HepG2 (cell line): ENCODE results near the gene MORN5. TPM values are rescaled to one million over a fixed set of nuclear protein-coding genes. Genes with fewer than 3 reads are reported as not detected.
A peak's percentile ranks its signal among the peaks of the same experiment; 100 is the strongest.

Source experiments
- ATAC-seq: fragments of 200-7000 bp; cut with Tn5 transposase; 3 replicates; pipeline ENCODE4 v1.9.1; 2020; ENCODE audit warnings: mild to moderate bottlenecking, moderate library complexity
- BruUV-seq: library from RNA; stranded (reverse); fragments of 400-500 nt; replicated peaks from 2 replicates; lab custom pipeline; 2021; lab: Mats Ljungman, UMichigan
- CTCF ChIA-PET: fragments of 300-600 bp; formaldehyde crosslinking; extraction: SDS; loops from one replicate; lab custom pipeline; 2021; ENCODE audit warnings: low total read pairs, inconsistent platforms, low intra/inter-chr PET ratio; lab: Yijun Ruan, JAX
- POLR2A ChIA-PET: fragments of 350-600 bp; sonication (Branson Sonifier 250); formaldehyde crosslinking; loops from one replicate; lab custom pipeline; 2020; ENCODE audit warnings: antibody characterized with exemption, inconsistent platforms; lab: Yijun Ruan, JAX
- DNase-seq: peaks from one replicate; pipeline ENCODE4 v3.0.0-alpha.2; 2015; ENCODE audit warnings: low spot score
- FAIRE-seq: peaks from 3 replicates; lab custom pipeline; 2011; peaks lifted over from hg19 to GRCh38; lab: Jason Lieb, UNC
- H2AFZ ChIP-seq: one replicate; pipeline ENCODE4 v1.6.1; 2011; ENCODE audit warnings: low read length, inconsistent platforms
- H3K27ac ChIP-seq: fragments of 300-600 bp; 3 replicates; pipeline ENCODE4 v1.8.0; 2011; ENCODE audit warnings: mixed run types, mild to moderate bottlenecking, mixed read lengths, low read length, inconsistent platforms; ENCODE audit not compliant: insufficient read depth; ENCODE audit errors: extremely low read length
- H3K27me3 ChIP-seq, 2 experiments: fragments of 200-600 bp in 1 of 2; 2 replicates in 1 of 2; 3 replicates in 1 of 2; pipeline versions ENCODE4 v1.6.0 to v1.8.0; 2011; ENCODE audit warnings: low read length in 2 of 2, mild to moderate bottlenecking in 2 of 2, moderate library complexity in 2 of 2, inconsistent platforms in 1 of 2; ENCODE audit not compliant: insufficient read depth in 2 of 2, control insufficient read depth in 1 of 2
- H3K36me3 ChIP-seq, 2 experiments: fragments of 200-600 bp in 1 of 2; replicated peaks in 1 of 2; 2 replicates in 1 of 2; 3 replicates in 1 of 2; pipeline versions ENCODE4 v1.5.1 to v1.8.0; 2011; ENCODE audit warnings: low read length in 2 of 2, inconsistent platforms in 1 of 2; ENCODE audit not compliant: insufficient read depth in 2 of 2, control insufficient read depth in 1 of 2
- H3K4me1 ChIP-seq: 2 replicates; pipeline ENCODE4 v1.5.1; 2012; ENCODE audit warnings: low read length, inconsistent platforms; ENCODE audit not compliant: insufficient read depth
- H3K4me2 ChIP-seq: 2 replicates; pipeline ENCODE4 v1.6.0; 2011; ENCODE audit warnings: low read depth, low read length, inconsistent platforms
- H3K4me3 ChIP-seq, 3 experiments: fragments of 200-600 bp in 1 of 3; sonication (generic), shearing (Covaris generic) in 1 of 3; replicated peaks in 1 of 3; 2 replicates each; pipeline ENCODE4 v1.5.1; 2011 to 2016; ENCODE audit warnings: low read length in 3 of 3, inconsistent platforms in 2 of 3, low read depth in 2 of 3, mild to moderate bottlenecking in 2 of 3, control low read depth in 1 of 3, mixed read lengths in 1 of 3; ENCODE audit not compliant: insufficient read depth in 1 of 3
- H3K79me2 ChIP-seq: one replicate; pipeline ENCODE4 v1.6.1; 2011; ENCODE audit warnings: low read length, inconsistent platforms; ENCODE audit not compliant: insufficient read depth
- H3K9ac ChIP-seq: 2 replicates; pipeline ENCODE4 v1.6.0; 2011; ENCODE audit warnings: mild to moderate bottlenecking, low read depth, low read length, inconsistent platforms; ENCODE audit not compliant: insufficient read depth
- H3K9me3 ChIP-seq: 2 replicates; pipeline ENCODE4 v1.5.1; 2012; ENCODE audit warnings: mild to moderate bottlenecking, low read length
- H4K20me1 ChIP-seq: 2 replicates; pipeline ENCODE4 v1.6.0; 2011; ENCODE audit warnings: inconsistent platforms, mild to moderate bottlenecking, low read length, moderate library complexity; ENCODE audit not compliant: insufficient read depth
- BRF2 ChIP-seq: sonication (generic); formaldehyde crosslinking; IDR thresholded peaks from 2 replicates; pipeline ENCODE4 v1.8.1; 2022; ENCODE audit warnings: mild to moderate bottlenecking, missing genetic modification reagents
- IKZF5 ChIP-seq: IDR thresholded peaks from 2 replicates; pipeline ENCODE4 v1.6.1; 2018; ENCODE audit warnings: missing genetic modification reagents, mild to moderate bottlenecking, missing compliant biosample characterization
- JDP2 ChIP-seq: sonication (generic); formaldehyde crosslinking; IDR thresholded peaks from 2 replicates; pipeline ENCODE4 v1.8.1; 2022; ENCODE audit warnings: missing genetic modification reagents, borderline replicate concordance
- LCORL ChIP-seq, 2 experiments: fragments of 450-650 bp in 1 of 2; sonication (generic) in 1 of 2; formaldehyde crosslinking in 1 of 2; IDR thresholded peaks; 2 replicates each; pipeline versions ENCODE4 v1.5.0 to v1.6.1; 2017 to 2020; ENCODE audit warnings: antibody characterized with exemption in 1 of 2, missing genetic modification reagents in 1 of 2
- MAX ChIP-seq: IDR thresholded peaks from 2 replicates; pipeline ENCODE4 v1.6.1; 2012; ENCODE audit warnings: inconsistent platforms
- NONO ChIP-seq, 2 experiments: fragments of 450-650 bp in 1 of 2; sonication (generic) in 1 of 2; formaldehyde crosslinking in 1 of 2; IDR thresholded peaks in 1 of 2; conservative IDR thresholded peaks in 1 of 2; 2 replicates each; pipeline versions ENCODE4 v1.6.1 to v1.8.0; 2017 to 2022; ENCODE audit warnings: mild to moderate bottlenecking in 1 of 2, missing genetic modification reagents in 1 of 2, moderate library complexity in 1 of 2
- PHF21A ChIP-seq: sonication (generic); formaldehyde crosslinking; IDR thresholded peaks from 2 replicates; pipeline ENCODE4 v1.5.0; 2020; ENCODE audit warnings: mild to moderate bottlenecking, missing genetic modification reagents
- PPARG ChIP-seq: conservative IDR thresholded peaks from 2 replicates; pipeline ENCODE4 v1.6.1; 2016; ENCODE audit warnings: missing biosample characterization, missing genetic modification reagents
- RAD21 ChIP-seq: fragments of 450-650 bp; formaldehyde crosslinking; IDR thresholded peaks from 2 replicates; pipeline ENCODE4 v1.5.0; 2020; ENCODE audit warnings: mild to moderate bottlenecking
- ZNF547 ChIP-seq: sonication (generic); formaldehyde crosslinking; IDR thresholded peaks from 2 replicates; pipeline ENCODE4 v1.5.1; 2020; ENCODE audit warnings: mild to moderate bottlenecking, missing genetic modification reagents
- ZNF556 ChIP-seq: sonication (generic); formaldehyde crosslinking; IDR thresholded peaks from 2 replicates; pipeline ENCODE4 v1.4.0; 2020; ENCODE audit warnings: mild to moderate bottlenecking, missing genetic modification reagents, borderline replicate concordance
- ZNF629 ChIP-seq: sonication (generic); formaldehyde crosslinking; conservative IDR thresholded peaks from 2 replicates; pipeline ENCODE4 v1.5.0; 2020; ENCODE audit warnings: missing genetic modification reagents
- ZNF788 ChIP-seq: sonication (generic); formaldehyde crosslinking; IDR thresholded peaks from 2 replicates; pipeline ENCODE4 v1.5.0; 2020; ENCODE audit warnings: mild to moderate bottlenecking, missing genetic modification reagents, borderline replicate concordance
- WGBS: methylation state at CpG from one replicate; pipeline ENCODE4 v1.1.6; 2017; ENCODE audit warnings: low lambda C conversion rate; 5-methylcytosine and 5-hydroxymethylcytosine counted together
- in situ Hi-C: cut with HindIII; loops from 2 replicates; pipeline ENCODE4 v1.10.0; 2017; ENCODE audit warnings: low pct_unique_long_range_greater_than_20kb; ENCODE audit not compliant: extremely low pct_ligation_motif_present
- intact Hi-C: fragments of 100-400 bp; cut with micrococcal nuclease; formaldehyde crosslinking; loops from one replicate; pipeline ENCODE4 v1.10.0; 2022; ENCODE audit not compliant: unreplicated experiment
- polyA plus RNA-seq, 8 experiments: library from polyadenylated mRNA; depleted of rRNA in 3 of 8; stranded (reverse) in 7 of 8; unstranded in 1 of 8; fragments of >200 nt; fragmentation: Illumina TruSeq in 4 of 8; extraction: Trizol in 4 of 8; gene quantifications; 2 replicates each; pipeline versions ENCODE4 v1.2.1 to v1.2.3, GENCODE V29; 2011 to 2016; ENCODE audit warnings: low read depth in 4 of 8, missing spikeins in 1 of 8, mixed read lengths in 1 of 8; ENCODE audit not compliant: insufficient read depth in 1 of 8
- total RNA-seq, 5 experiments: library from RNA; depleted of rRNA; stranded (reverse); fragments of >200 nt; fragmentation: Illumina TruSeq; extraction: Trizol; gene quantifications; 2 replicates each; pipeline ENCODE4 v1.2.3, GENCODE V29; 2016; ENCODE audit warnings: low read depth in 1 of 5

Gene MORN5
- total and polyA plus RNA-seq, 2 of the 13 experiments (the other 11 are each of a cell fraction or from before 2014, with no cell fraction given) = not detected

DNA sequence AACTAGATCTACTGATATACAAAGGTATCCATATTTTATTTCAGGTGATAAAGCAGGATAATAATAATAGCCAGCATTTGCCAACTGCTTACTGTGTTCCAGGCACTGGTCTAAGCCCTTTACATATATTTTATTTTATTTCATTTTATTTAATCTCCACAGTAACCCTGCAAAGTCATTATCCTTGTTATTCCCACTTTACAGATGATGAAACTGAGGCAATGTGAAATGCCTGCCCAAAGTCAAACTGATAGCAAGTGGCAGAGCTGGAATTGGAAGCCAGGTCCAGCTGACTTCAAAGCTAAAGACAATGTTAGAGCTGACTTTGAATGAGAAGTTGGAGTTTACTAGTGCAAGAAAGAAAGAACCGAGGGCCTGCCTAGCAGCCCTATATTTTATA lies 24.8 kb downstream of the MORN5 start:
- H3K27ac ChIP-seq = no peak overlapping the region
- no peak overlapping the region for H3K4me2 ChIP-seq
- no peaks in the 10 kb centered on the region for H3K27me3 ChIP-seq
- intact Hi-C loops (no loop called here), in situ Hi-C loops (no loop called here)
- ChIA-PET CTCF (no interaction called here), POLR2A (interaction anchor here (1.9 kb wide), 1 partner anchor 29 kb away, joined by 4 read pairs; no protein-coding TSS in a partner anchor)
- no TSS peak for BruUV-seq
- H3K36me3 ChIP-seq = no peaks in the 10 kb centered on the region
- no peak overlapping the region for H3K4me3 ChIP-seq
- DNase-seq (no peak), FAIRE-seq (no peak), ATAC-seq (no peak)
- H3K9me3 ChIP-seq = no peaks in the 10 kb centered on the region
- no peaks in the 10 kb centered on the region for H4K20me1 ChIP-seq
- H3K79me2 ChIP-seq = no peaks in the 10 kb centered on the region
- TF ChIP-seq ZNF629 (CRISPR knock-in tag) (0 out of 2 replicates have a peak, but pooled peaks have one; percentile 30), ZNF547 (CRISPR knock-in tag) (no peak)
- WGBS = 22% methylated on average over 1 of the region's 1 CpG
- H3K4me1 ChIP-seq = peaks cover 58% of the 10 kb centered on the region
- no peak overlapping the region for H3K9ac ChIP-seq
- no peak overlapping the region for H2AFZ ChIP-seq

DNA sequence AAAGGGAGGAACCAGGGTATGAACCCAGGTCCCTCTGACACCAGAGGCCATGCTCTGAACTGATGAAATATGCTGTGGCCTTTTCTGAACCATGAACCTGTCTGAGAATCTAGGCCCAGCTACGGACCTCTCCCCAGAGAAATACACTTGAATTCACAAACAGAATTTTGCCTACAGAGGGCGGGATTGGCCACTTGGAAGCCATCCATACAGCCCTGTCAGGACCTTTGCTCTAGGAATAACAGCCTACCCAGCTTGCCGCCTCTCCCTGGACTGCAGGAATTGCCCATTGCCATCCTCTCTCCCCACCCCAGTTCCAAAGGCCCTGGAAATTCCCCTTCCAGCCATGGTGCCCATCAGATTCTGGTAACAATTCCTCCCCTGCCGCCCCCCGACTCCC lies 26.6 kb downstream of the MORN5 start:
- peaks cover 57% of the 10 kb centered on the region for H3K4me1 ChIP-seq
- FAIRE-seq (peak; percentile 86), ATAC-seq (peak; percentile 91), DNase-seq (peak; percentile 78)
- no peaks in the 10 kb centered on the region for H3K79me2 ChIP-seq
- H3K4me2 ChIP-seq = peak overlapping the region; percentile 49
- intact Hi-C loops (loop anchor here (1.0 to 5.0 kb wide), 3 partner anchors 34 to 164 kb away; partner anchors contain the start of genes MRRF and RBM18), in situ Hi-C loops (no loop called here)
- 6% methylated on average over 3 of the region's 5 CpGs for WGBS
- H3K4me3 ChIP-seq = 0 out of 6 replicates have a peak overlapping the region, but pooled peaks of 1 of the 3 experiments have one; percentile 37
- H3K27me3 ChIP-seq = no peaks in the 10 kb centered on the region
- POLR2A ChIA-PET = interaction anchor here (0.9 to 1.1 kb wide), 2 partner anchors 18 to 79 kb away, joined by 3 read pairs; partner anchors contain the start of genes MRRF and RBM18
- no peaks in the 10 kb centered on the region for H3K36me3 ChIP-seq
- H4K20me1 ChIP-seq = no peaks in the 10 kb centered on the region
- no peaks in the 10 kb centered on the region for H3K9me3 ChIP-seq
- no TSS peak for BruUV-seq
- no peak overlapping the region for H2AFZ ChIP-seq
- CTCF ChIA-PET = no interaction called here
- H3K27ac ChIP-seq = no peak overlapping the region
- no peak overlapping the region for H3K9ac ChIP-seq
- TF ChIP-seq MAX = peak; percentile 14; the same call in 1 of the 2 replicates
- TF ChIP-seq JDP2 (CRISPR knock-in tag) = no peak
- TF ChIP-seq RAD21 (CRISPR knock-in tag) = peak; percentile 38; the same call in 1 of the 2 replicates
- no peak for TF ChIP-seq NONO (IDR thresholded peaks at IDR 0.05)
- no peak for TF ChIP-seq NONO (CRISPR knock-in tag; conservative IDR thresholded peaks at IDR 0.05)
- no peak for TF ChIP-seq ZNF556
- peak; percentile 74 for TF ChIP-seq PHF21A (CRISPR knock-in tag)
- no peak for TF ChIP-seq BRF2 (CRISPR knock-in tag)
- TF ChIP-seq ZNF788 = 0 out of 2 replicates have a peak, but pooled peaks have one; percentile 55
- 0 out of 2 replicates have a peak, but pooled peaks have one; percentile 16 for TF ChIP-seq IKZF5 (CRISPR knock-in tag)
- TF ChIP-seq LCORL (IDR thresholded peaks at IDR 0.05) = no peak
- peak; percentile 23; the same call in 1 of the 2 replicates for TF ChIP-seq LCORL (CRISPR knock-in tag; IDR thresholded peaks at IDR 0.05)
- peak; percentile 58; the same call in 1 of the 2 replicates for TF ChIP-seq PPARG (CRISPR knock-in tag)
